LNCaP clone FGC (cell line): ENCODE measurements around the gene CKAP5.

Source experiments
- DNase-seq: peaks from one replicate; pipeline ENCODE4 v3.0.0-alpha.2; 2011; ENCODE audit warnings: low read depth
- H3K4me3 ChIP-seq: 2 replicates; pipeline ENCODE4 v1.5.1; 2011; ENCODE audit warnings: mild to moderate bottlenecking, low read depth, low read length, control low read depth
- TF ChIP-seq, protein P1 (sequence below): IDR thresholded peaks from 2 replicates; pipeline ENCODE4 v1.5.1; 2012; ENCODE audit warnings: mild to moderate bottlenecking; ENCODE audit not compliant: control insufficient read depth, insufficient read depth; ENCODE audit errors: extremely low read depth

The CKAP5 gene

DNA sequence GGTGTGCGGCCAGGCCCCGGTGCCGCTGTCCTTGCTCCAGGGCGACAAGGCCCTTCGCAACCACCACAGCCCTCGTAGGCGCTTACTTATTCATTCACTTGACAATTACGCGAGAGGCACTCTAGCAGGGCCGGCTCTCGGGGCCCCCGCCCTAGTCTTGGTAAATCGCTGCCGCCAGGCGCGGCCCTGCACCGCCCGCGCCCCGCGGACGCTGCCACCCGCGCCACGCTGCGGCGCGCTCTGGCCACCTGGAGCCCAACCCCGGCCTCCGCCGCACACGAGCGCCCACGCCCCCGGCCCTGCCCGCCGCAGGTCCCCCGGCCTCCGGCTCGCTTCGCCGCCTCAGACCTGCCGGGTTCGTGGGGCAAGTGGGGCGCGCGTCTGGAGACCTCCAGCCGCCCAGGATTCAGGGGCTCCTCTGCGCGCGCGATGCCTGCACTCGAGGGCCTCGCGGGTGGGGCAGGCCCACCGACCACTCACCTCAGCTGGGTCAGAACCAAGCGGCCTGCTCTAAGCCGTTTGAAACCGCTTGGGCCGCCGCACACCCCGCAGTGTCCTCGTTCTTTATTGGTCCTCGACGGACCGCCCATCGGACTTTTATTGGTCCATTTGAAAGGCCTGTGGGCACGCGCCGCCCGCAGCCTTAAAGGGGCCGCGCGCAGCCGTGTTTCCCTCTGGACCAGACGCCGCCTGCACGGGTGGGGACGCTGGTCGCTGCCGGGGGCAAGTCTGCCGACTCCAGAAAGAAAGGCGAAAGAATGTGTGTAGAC, at the start of gene CKAP5:
CKAP5 (minus strand) TSS at position 541 of the 770 bp plus-strand sequence. CDS start 25,049 bp downstream, outside the sequence.
- TF ChIP-seq, protein P1, sequence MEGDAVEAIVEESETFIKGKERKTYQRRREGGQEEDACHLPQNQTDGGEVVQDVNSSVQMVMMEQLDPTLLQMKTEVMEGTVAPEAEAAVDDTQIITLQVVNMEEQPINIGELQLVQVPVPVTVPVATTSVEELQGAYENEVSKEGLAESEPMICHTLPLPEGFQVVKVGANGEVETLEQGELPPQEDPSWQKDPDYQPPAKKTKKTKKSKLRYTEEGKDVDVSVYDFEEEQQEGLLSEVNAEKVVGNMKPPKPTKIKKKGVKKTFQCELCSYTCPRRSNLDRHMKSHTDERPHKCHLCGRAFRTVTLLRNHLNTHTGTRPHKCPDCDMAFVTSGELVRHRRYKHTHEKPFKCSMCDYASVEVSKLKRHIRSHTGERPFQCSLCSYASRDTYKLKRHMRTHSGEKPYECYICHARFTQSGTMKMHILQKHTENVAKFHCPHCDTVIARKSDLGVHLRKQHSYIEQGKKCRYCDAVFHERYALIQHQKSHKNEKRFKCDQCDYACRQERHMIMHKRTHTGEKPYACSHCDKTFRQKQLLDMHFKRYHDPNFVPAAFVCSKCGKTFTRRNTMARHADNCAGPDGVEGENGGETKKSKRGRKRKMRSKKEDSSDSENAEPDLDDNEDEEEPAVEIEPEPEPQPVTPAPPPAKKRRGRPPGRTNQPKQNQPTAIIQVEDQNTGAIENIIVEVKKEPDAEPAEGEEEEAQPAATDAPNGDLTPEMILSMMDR = no peak
- DNase-seq = peak; percentile 80
- peak within 1 kb of the TSS; percentile 68 for H3K4me3 ChIP-seq

DNA sequence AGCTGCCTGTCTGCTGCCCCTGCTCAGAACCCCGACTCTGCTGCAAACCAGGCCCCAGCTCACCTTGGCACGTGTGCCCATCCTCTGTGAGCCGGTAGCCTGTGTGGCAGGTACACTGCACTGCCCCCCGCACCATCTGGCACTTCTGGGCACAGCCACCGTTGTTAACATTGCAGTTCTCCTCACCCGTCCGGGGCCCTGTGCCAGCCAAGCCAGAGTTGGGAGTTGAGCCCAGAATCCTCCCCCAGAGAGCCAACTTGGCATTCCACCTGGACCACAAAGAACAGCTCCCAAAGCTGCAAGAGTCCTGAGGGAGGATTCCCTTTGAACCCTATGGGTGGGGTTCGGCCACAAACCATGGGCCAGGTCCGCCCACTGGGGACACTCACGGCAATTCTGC, 49.7 kb upstream of the CKAP5 start:
- no peak for DNase-seq
- TF ChIP-seq, protein P1 = no peak
- H3K4me3 ChIP-seq = no peak overlapping the region

DNA sequence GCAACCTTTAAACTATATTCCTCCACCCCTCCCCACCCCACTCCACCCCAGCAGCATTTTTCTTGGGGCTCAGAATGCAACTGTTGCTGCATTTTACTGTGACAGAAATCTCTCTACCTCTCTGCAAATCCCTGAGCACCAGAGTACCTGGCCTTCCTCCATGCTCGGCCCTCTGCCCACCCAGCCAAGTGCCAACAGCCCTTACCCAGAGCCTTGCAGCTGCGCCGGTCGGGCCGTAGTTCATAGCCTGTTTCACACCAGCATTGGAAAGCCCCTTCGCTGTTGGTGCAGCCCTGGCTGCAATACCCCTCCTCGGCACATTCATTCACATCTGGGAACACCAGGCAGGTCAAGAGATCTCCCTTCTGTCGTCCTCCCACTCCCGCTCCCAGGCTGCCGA, 48.9 kb upstream of the CKAP5 start:
- TF ChIP-seq, protein P1 = no peak
- DNase-seq = no peak
- H3K4me3 ChIP-seq = no peak overlapping the region

DNA sequence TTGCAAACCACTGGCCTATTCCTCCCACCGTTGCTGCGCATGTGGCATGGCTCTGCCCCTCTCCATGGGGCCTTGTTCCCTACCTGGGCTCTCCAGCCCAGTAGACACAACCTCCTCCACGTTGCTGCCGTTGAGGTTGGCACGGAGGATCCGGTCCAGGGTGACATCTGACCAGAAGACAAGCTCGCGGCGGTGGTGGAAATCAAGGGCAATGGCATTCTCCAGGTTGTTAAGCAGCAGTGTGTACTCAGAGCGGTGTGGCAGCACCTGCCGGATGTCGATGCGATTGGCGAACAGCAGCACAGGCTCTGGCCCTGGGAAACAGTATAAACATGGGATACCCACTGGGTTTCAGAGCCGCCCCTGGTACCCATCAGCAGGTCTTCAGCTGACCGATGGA, 48.4 kb upstream of the CKAP5 start:
- no peak overlapping the region for H3K4me3 ChIP-seq
- TF ChIP-seq, protein P1 = no peak
- DNase-seq = no peak

DNA sequence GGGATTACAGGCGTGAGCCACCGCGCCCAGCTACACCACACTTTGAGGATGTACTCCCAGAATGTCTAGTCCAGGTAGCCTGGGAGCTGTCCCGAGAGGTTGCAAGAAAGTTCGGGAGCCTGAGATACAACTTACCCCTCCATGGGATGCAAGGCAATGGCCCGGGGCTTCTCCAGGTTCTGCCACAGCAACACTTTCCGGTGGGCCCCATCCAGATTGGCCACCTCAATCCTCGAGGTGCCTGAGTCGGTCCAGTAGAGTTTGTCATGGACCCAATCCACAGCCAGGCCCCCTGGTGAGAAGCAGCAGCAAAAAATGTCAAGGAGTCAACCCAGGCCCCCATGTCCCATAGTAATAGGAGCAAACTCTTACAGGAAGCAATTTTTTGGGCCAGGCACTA, 46.8 kb upstream of the CKAP5 start:
- TF ChIP-seq, protein P1 = no peak
- H3K4me3 ChIP-seq = no peak overlapping the region
- no peak for DNase-seq

DNA sequence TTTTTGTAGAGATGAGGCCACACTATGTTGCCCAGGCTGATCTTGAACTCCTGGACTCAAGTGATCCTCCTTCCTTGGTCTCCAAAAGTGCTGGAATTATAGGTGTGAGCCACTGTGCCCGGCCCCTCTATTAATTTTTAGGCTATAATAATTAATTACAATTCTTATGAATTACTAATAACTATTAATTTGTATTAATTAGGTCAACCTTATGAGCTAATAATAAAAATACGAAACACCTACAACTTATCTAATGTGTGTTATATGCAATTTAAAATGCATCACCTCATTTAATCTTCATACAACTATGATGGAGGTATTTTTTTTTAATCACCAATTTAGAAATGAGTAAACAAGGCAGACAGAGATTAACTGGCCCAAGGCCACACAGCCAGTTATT, 46.0 kb upstream of the CKAP5 start:
- H3K4me3 ChIP-seq = no peak overlapping the region
- TF ChIP-seq, protein P1 = no peak
- DNase-seq = no peak

DNA sequence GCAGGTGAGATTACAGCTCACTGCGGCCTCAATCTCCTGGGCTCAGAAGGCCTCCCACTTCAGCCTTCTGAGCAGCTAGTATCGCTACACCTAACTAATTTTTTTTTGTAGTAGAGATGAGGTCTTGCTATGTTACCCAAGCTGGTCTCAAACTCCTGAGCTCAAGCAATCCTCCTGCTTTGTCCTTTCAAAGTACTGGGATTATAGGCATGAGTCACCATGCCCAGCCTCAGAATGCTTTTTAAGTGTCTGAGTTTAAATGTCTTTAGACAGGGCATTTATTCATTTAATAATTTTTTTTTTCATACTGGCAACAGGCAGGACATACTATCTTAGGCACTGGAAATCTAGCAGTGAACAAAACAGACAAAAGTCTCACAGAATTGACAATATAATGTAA, 44.6 kb upstream of the CKAP5 start:
- TF ChIP-seq, protein P1 = no peak
- H3K4me3 ChIP-seq = no peak overlapping the region
- DNase-seq = no peak
